Neural progenitor cell (in vitro differentiated cells): ENCODE results near the gene PAK4. TPM values are rescaled to one million over a fixed set of nuclear protein-coding genes. Genes with fewer than 3 reads are reported as not detected.

ENCODE experiments used
- DNase-seq: peaks from one replicate; pipeline ENCODE4 v3.0.0-alpha.2; 2016; ENCODE audit warnings: low spot score
- H2AFZ ChIP-seq: fragments of 200-600 bp; sonication (generic); replicated peaks from 2 replicates; pipeline ENCODE4 v1.6.1; 2016; ENCODE audit warnings: antibody characterized with exemption
- H3F3A ChIP-seq: fragments of 200-600 bp; sonication (generic); 2 replicates; pipeline ENCODE4 v1.6.1; 2016; ENCODE audit warnings: antibody characterized with exemption, low read depth
- H3K27ac ChIP-seq: fragments of 200-600 bp; sonication (generic); 2 replicates; pipeline ENCODE4 v1.5.1; 2016; ENCODE audit warnings: mild to moderate bottlenecking
- H3K27me3 ChIP-seq: fragments of 200-600 bp; sonication (generic); 2 replicates; pipeline ENCODE4 v1.6.1; 2016; ENCODE audit warnings: mild to moderate bottlenecking, moderate library complexity
- H3K36me3 ChIP-seq: fragments of 200-600 bp; sonication (generic); 2 replicates; pipeline ENCODE4 v1.5.1; 2016
- H3K4me1 ChIP-seq: fragments of 200-600 bp; sonication (generic); 2 replicates; pipeline ENCODE4 v1.6.1; 2016; ENCODE audit warnings: mixed run types
- H3K4me2 ChIP-seq: fragments of 200-600 bp; sonication (generic); 2 replicates; pipeline ENCODE4 v1.6.1; 2016
- H3K4me3 ChIP-seq: fragments of 200-600 bp; sonication (generic); 2 replicates; pipeline ENCODE4 v1.5.1; 2016
- H3K79me2 ChIP-seq: fragments of 200-600 bp; sonication (generic); 2 replicates; pipeline ENCODE4 v1.6.1; 2016; ENCODE audit warnings: low read depth
- H3K9ac ChIP-seq: fragments of 200-600 bp; sonication (generic); 2 replicates; pipeline ENCODE4 v1.6.1; 2016
- H3K9me3 ChIP-seq: fragments of 200-600 bp; sonication (generic); 2 replicates; pipeline ENCODE4 v1.5.1; 2016; ENCODE audit warnings: low read depth
- H4K20me1 ChIP-seq: fragments of 200-600 bp; sonication (generic); 2 replicates; pipeline ENCODE4 v1.6.1; 2016; ENCODE audit warnings: low read depth
- H3K27ac Mint-ChIP-seq: 3 replicates; pipeline ENCODE4 v1.8.0; 2021; ENCODE audit warnings: mixed read lengths
- H3K27me3 Mint-ChIP-seq: 2 replicates; pipeline ENCODE4 v1.8.0; 2022; ENCODE audit warnings: low read depth, mild to moderate bottlenecking, inconsistent platforms, moderate library complexity, mixed read lengths; ENCODE audit not compliant: insufficient read depth
- H3K36me3 Mint-ChIP-seq: 3 replicates; pipeline ENCODE4 v1.8.0; 2021; ENCODE audit warnings: mixed read lengths
- H3K4me1 Mint-ChIP-seq: 3 replicates; pipeline ENCODE4 v1.8.0; 2021; ENCODE audit warnings: mixed read lengths
- H3K4me3 Mint-ChIP-seq: 3 replicates; pipeline ENCODE4 v1.8.0; 2021; ENCODE audit warnings: mild to moderate bottlenecking, moderate library complexity, mixed read lengths
- H3K9me3 Mint-ChIP-seq: 3 replicates; pipeline ENCODE4 v1.8.0; 2020; ENCODE audit warnings: mixed read lengths
- CTCF ChIP-seq: fragments of 200-600 bp; sonication (generic); IDR thresholded peaks from 2 replicates; pipeline ENCODE4 v1.5.1; 2017; ENCODE audit warnings: antibody characterized with exemption, mild to moderate bottlenecking
- EZH2 ChIP-seq: fragments of 200-600 bp; sonication (generic); IDR thresholded peaks from 2 replicates; pipeline ENCODE4 v1.6.1; 2017; ENCODE audit warnings: antibody characterized with exemption, mild to moderate bottlenecking, moderate library complexity
- EZH2phosphoT487 ChIP-seq: fragments of 200-600 bp; sonication (generic); IDR thresholded peaks from 2 replicates; pipeline ENCODE4 v1.6.1; 2017; ENCODE audit warnings: antibody characterized with exemption
- total RNA-seq: library from RNA; depleted of rRNA; stranded (reverse); fragments of >200 nt; gene quantifications from 2 replicates; pipeline ENCODE4 v1.2.3, GENCODE V29; 2015; ENCODE audit warnings: low replicate concordance

The PAK4 gene
- total RNA-seq, 1 donor from 2014 or later = 9.7 TPM

GRCh38 chr19:39208175-39208795 is 82.7 kb downstream of the PAK4 start:
- H3K36me3 ChIP-seq = no peaks in the 10 kb centered on the region
- no peak overlapping the region for H3K27ac ChIP-seq
- H3K79me2 ChIP-seq = no peaks in the 10 kb centered on the region
- no peaks in the 10 kb centered on the region for H3F3A ChIP-seq
- no peaks in the 10 kb centered on the region for H3K4me1 Mint-ChIP-seq
- H3K9me3 Mint-ChIP-seq = no peaks in the 10 kb centered on the region
- peak overlapping the region; percentile 41 for H3K4me3 Mint-ChIP-seq
- no peaks in the 10 kb centered on the region for H3K9me3 ChIP-seq
- H3K27me3 ChIP-seq = peaks cover 16% of the 10 kb centered on the region
- no peak for DNase-seq
- TF ChIP-seq EZH2phosphoT487 = no peak
- TF ChIP-seq EZH2 = no peak
- no peak for TF ChIP-seq CTCF
- H2AFZ ChIP-seq = no peak overlapping the region
- H3K4me3 ChIP-seq = no peak overlapping the region
- no peaks in the 10 kb centered on the region for H3K36me3 Mint-ChIP-seq
- H3K4me1 ChIP-seq = no peaks in the 10 kb centered on the region
- no peak overlapping the region for H3K9ac ChIP-seq
- no peak overlapping the region for H3K4me2 ChIP-seq
- H3K27me3 Mint-ChIP-seq = peaks cover 13% of the 10 kb centered on the region
- no peaks in the 10 kb centered on the region for H4K20me1 ChIP-seq
- no peak overlapping the region for H3K27ac Mint-ChIP-seq

DNA sequence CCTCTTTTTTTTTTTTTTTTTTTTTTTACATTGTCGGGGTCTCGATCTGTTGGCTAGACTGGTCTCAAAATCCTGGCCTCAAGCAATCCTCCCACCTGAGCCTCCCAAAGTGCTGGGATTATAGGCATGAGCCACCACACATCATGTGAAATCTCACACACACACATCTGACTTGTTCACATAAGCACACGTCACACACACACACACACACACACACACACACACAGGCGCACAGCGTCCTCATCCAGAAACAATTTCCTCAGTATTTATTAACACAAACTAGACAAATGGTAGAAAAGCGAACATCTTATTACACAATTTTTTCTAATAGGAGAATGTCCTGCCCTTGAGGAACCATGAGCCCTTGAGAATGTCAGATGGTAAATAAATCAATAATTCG is 83.6 kb downstream of the PAK4 start:
- Histone ChIP-seq H3K27ac (no peak overlapping the region), H3K9me3 (no peaks in the 10 kb centered on the region), H4K20me1 (no peaks in the 10 kb centered on the region), H3K4me3 (no peak overlapping the region), H3K36me3 (no peaks in the 10 kb centered on the region), H3K79me2 (no peaks in the 10 kb centered on the region), H3K4me2 (no peak overlapping the region), H3K9ac (no peak overlapping the region), H2AFZ (no peak overlapping the region), H3K27me3 (peaks cover 7% of the 10 kb centered on the region), H3K4me1 (no peaks in the 10 kb centered on the region), H3F3A (no peaks in the 10 kb centered on the region)
- no peak for DNase-seq
- no peaks in the 10 kb centered on the region for H3K4me1 Mint-ChIP-seq
- H3K9me3 Mint-ChIP-seq = no peaks in the 10 kb centered on the region
- H3K27me3 Mint-ChIP-seq = peaks cover 14% of the 10 kb centered on the region
- H3K27ac Mint-ChIP-seq = no peak overlapping the region
- no peak for TF ChIP-seq EZH2
- no peak for TF ChIP-seq EZH2phosphoT487
- no peak for TF ChIP-seq CTCF
- H3K36me3 Mint-ChIP-seq = no peaks in the 10 kb centered on the region
- H3K4me3 Mint-ChIP-seq = peak overlapping the region; percentile 2

DNA sequence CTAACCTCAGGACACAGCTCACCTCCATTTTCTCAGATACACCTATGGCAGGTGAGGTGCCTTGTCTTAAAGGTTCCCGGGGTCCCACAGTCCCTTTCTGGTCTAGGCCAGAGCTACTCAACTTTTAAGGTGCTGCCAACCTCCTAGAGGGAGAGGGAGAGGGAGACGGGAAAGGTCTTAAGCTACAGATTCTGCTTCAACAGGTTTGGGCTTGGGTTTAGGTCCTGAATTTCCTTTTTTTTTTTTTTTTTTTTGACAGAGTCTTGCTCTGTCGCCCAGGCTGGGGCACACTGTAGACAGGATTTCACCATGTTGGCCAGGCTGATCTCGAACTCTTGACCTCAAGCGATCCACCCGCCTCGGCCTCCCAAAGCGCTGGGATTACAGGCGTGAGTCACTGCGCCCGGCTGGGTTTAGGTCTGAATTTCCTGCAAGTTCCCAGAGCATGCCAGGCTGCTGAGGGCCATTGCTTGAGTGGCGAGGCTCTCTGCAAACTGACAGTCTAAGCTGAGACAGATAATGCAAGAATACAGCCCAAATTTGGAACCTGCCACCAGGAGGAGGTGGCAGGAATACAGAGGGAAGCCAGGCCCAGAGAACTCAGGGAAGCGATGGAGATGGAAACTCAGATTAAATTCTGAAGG is 86.3 kb downstream of the PAK4 start:
- Histone ChIP-seq H3K27me3 (no peaks in the 10 kb centered on the region), H3K4me3 (no peak overlapping the region), H3K9ac (no peak overlapping the region), H3K79me2 (no peaks in the 10 kb centered on the region), H3K4me2 (no peak overlapping the region), H2AFZ (no peak overlapping the region), H3K36me3 (no peaks in the 10 kb centered on the region), H3K9me3 (no peaks in the 10 kb centered on the region), H4K20me1 (no peaks in the 10 kb centered on the region), H3F3A (no peaks in the 10 kb centered on the region), H3K27ac (no peak overlapping the region), H3K4me1 (no peaks in the 10 kb centered on the region)
- Mint-ChIP-seq H3K4me3 (no peak overlapping the region), H3K9me3 (no peaks in the 10 kb centered on the region), H3K36me3 (no peaks in the 10 kb centered on the region), H3K27ac (no peak overlapping the region), H3K4me1 (no peaks in the 10 kb centered on the region), H3K27me3 (peaks cover 10% of the 10 kb centered on the region)
- no peak for DNase-seq
- no peak for TF ChIP-seq CTCF
- no peak for TF ChIP-seq EZH2phosphoT487
- TF ChIP-seq EZH2 = no peak
